Fibroblast of pulmonary artery (primary cell): Measurements from ENCODE around the gene SPATC1L.

Experiments
- DNase-seq: peaks from one replicate; pipeline ENCODE4 v3.0.0-alpha.2; 2010; ENCODE audit warnings: low read depth
- H3K4me3 ChIP-seq: replicated peaks from 2 replicates; pipeline ENCODE4 v1.5.1; 2011; ENCODE audit warnings: low read depth, mild to moderate bottlenecking, control low read depth, low read length, moderate library complexity
- CTCF ChIP-seq: IDR thresholded peaks from 2 replicates; pipeline ENCODE4 v1.5.1; 2011; ENCODE audit warnings: mild to moderate bottlenecking, control low read depth, low read length, inconsistent platforms; ENCODE audit errors: missing control alignments

Gene SPATC1L

DNA sequence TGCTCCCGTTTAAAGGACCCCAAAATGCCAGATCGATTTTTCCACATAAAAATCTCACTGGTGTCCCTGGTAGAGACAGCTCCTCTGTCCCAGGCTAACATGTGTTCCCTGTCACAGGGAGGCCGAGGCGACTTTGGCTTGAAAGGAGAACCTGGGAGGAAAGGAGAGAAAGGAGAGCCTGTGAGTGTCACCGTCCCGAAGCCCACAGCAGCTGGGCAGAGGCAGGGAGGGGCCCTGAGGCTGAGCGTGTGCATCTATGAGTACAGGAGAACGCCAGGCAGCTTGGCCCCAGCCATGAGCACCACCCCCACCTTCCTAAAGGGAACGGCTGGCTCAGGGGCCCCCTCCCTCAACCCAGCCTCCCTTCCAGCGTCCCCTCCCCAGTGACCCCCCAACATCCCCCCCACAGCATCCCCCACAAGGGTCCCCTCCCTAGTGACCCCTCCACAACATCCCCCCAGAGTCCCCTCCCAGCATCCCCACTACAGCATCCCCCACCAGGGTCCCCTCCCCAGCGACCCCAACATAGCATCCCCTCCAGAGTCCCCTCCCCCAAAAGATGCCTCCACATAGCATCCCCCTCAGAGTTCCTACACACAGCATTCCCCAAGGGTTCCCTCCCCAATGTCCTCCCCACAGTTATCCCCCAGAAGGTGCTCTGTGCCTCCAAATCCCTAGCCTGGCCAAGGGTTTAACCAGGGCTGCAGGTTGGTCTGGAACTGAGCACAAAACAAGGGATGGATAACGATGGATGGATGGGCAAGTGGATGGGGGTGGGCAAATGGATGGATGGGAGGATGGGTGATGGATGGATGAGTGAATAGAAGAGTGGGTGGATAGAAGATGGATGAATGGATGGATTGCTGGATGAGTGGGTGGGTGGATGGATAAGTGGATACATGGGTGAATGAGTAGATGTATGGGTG, 61.2 kb downstream of the SPATC1L start:
- DNase-seq: no peak
- no peak for TF ChIP-seq CTCF
- no peak overlapping the region for H3K4me3 ChIP-seq

GRCh38 chr21:46122237-46122671, 62.0 kb downstream of the SPATC1L start:
- H3K4me3 ChIP-seq: no peak overlapping the region
- no peak for TF ChIP-seq CTCF
- peak; percentile 77 for DNase-seq

- no peak for TF ChIP-seq CTCF
- no peak overlapping the region for H3K4me3 ChIP-seq
- no peak for DNase-seq
These were observed 62.7 kb downstream of the SPATC1L start for GRCh38 chr21:46121286-46122221.

- DNase-seq: no peak
- H3K4me3 ChIP-seq: no peak overlapping the region
- no peak for TF ChIP-seq CTCF
These were observed 63.7 kb downstream of the SPATC1L start for GRCh38 chr21:46120301-46121285.

- no peak overlapping the region for H3K4me3 ChIP-seq
- TF ChIP-seq CTCF: no peak
- no peak for DNase-seq
These were observed 64.5 kb downstream of the SPATC1L start for GRCh38 chr21:46119637-46120271.
